ENCODE results near the gene OXT.
A peak's percentile ranks its signal among the peaks of the same experiment; 100 is the strongest.

The OXT gene

GRCh38 chr20:3068986-3069900 is 2.2 kb upstream of the OXT start:
- no peak overlapping the region for H3K9ac ChIP-seq (ENCODE audit: low read depth, low read length, poor library complexity, severe bottlenecking)
- H2AFZ ChIP-seq (ENCODE audit: low read length), result no peak overlapping the region
- peaks cover 8% of the 10 kb centered on the region for H4K20me1 ChIP-seq (ENCODE audit: insufficient read depth, low read length, poor library complexity, severe bottlenecking)
- no peaks in the 10 kb centered on the region for H3K27me3 ChIP-seq (ENCODE audit: insufficient read depth, low read length, poor library complexity, severe bottlenecking)
- H3K79me2 ChIP-seq (ENCODE audit: insufficient read depth, low read length), result peaks cover 16% of the 10 kb centered on the region; the same call in 1 of the 2 replicates
- no peak overlapping the region for H3K4me3 ChIP-seq (ENCODE audit: low read length, poor library complexity, severe bottlenecking)
- H3K9me3 ChIP-seq (ENCODE audit: insufficient read depth, low read depth, low read length), result no peaks in the 10 kb centered on the region
- H3F3A ChIP-seq (ENCODE audit: low read depth), result no peaks in the 10 kb centered on the region
- TF ChIP-seq CTCF (conservative IDR thresholded peaks at IDR 0.05; ENCODE audit: low read length) (peak; percentile 74), EZH2phosphoT487 (IDR thresholded peaks at IDR 0.05; ENCODE audit: borderline replicate concordance) (no peak)
- peaks cover 17% of the 10 kb centered on the region for H3K4me1 ChIP-seq (ENCODE audit: insufficient read depth, low read length, poor library complexity, severe bottlenecking)
- H3K4me2 ChIP-seq (ENCODE audit: low read depth, low read length, poor library complexity, severe bottlenecking), result no peak overlapping the region
- H3K36me3 ChIP-seq (ENCODE audit: insufficient read depth, low read length), result no peaks in the 10 kb centered on the region
- H3K9me2 ChIP-seq (replicated peaks; ENCODE audit: low read depth, low read length), result no peaks in the 10 kb centered on the region

GRCh38 chr20:3070725-3071124 is 695 bp upstream of the OXT start:
- H3K4me1 ChIP-seq (ENCODE audit: insufficient read depth, low read length, poor library complexity, severe bottlenecking), result peaks cover 17% of the 10 kb centered on the region
- H3K36me3 ChIP-seq (ENCODE audit: insufficient read depth, low read length), result no peaks in the 10 kb centered on the region
- no peak overlapping the region for H2AFZ ChIP-seq (ENCODE audit: low read length)
- no peaks in the 10 kb centered on the region for H3F3A ChIP-seq (ENCODE audit: low read depth)
- peak overlapping the region; percentile 89 for H3K4me2 ChIP-seq (ENCODE audit: low read depth, low read length, poor library complexity, severe bottlenecking)
- H3K9ac ChIP-seq (ENCODE audit: low read depth, low read length, poor library complexity, severe bottlenecking), result peak overlapping the region; percentile 84
- no peaks in the 10 kb centered on the region for H3K9me3 ChIP-seq (ENCODE audit: insufficient read depth, low read depth, low read length)
- H4K20me1 ChIP-seq (ENCODE audit: insufficient read depth, low read length, poor library complexity, severe bottlenecking), result peaks cover 8% of the 10 kb centered on the region
- peak overlapping the region; percentile 82 for H3K4me3 ChIP-seq (ENCODE audit: low read length, poor library complexity, severe bottlenecking)
- H3K9me2 ChIP-seq (replicated peaks; ENCODE audit: low read depth, low read length), result no peaks in the 10 kb centered on the region
- TF ChIP-seq EZH2phosphoT487 (IDR thresholded peaks at IDR 0.05; ENCODE audit: borderline replicate concordance) (no peak), CTCF (conservative IDR thresholded peaks at IDR 0.05; ENCODE audit: low read length) (no peak)
- H3K79me2 ChIP-seq (ENCODE audit: insufficient read depth, low read length), result peaks cover 16% of the 10 kb centered on the region; the same call in 1 of the 2 replicates
- H3K27me3 ChIP-seq (ENCODE audit: insufficient read depth, low read length, poor library complexity, severe bottlenecking), result no peaks in the 10 kb centered on the region

- Histone ChIP-seq H3K9me3 (ENCODE audit: insufficient read depth, low read depth, low read length) (no peaks in the 10 kb centered on the region), H3K27me3 (ENCODE audit: insufficient read depth, low read length, poor library complexity, severe bottlenecking) (no peaks in the 10 kb centered on the region), H3K4me2 (ENCODE audit: low read depth, low read length, poor library complexity, severe bottlenecking) (peak overlapping the region; percentile 89), H3K4me1 (ENCODE audit: insufficient read depth, low read length, poor library complexity, severe bottlenecking) (peaks cover 17% of the 10 kb centered on the region), H3K9me2 (replicated peaks; ENCODE audit: low read depth, low read length) (no peaks in the 10 kb centered on the region), H3K79me2 (ENCODE audit: insufficient read depth, low read length) (peaks cover 16% of the 10 kb centered on the region; the same call in 1 of the 2 replicates), H2AFZ (ENCODE audit: low read length) (peak overlapping the region; percentile 94; the same call in 1 of the 2 replicates), H3K9ac (ENCODE audit: low read depth, low read length, poor library complexity, severe bottlenecking) (peak overlapping the region; percentile 84), H3F3A (ENCODE audit: low read depth) (no peaks in the 10 kb centered on the region), H3K36me3 (ENCODE audit: insufficient read depth, low read length) (no peaks in the 10 kb centered on the region), H3K4me3 (ENCODE audit: low read length, poor library complexity, severe bottlenecking) (peak overlapping the region; percentile 82), H4K20me1 (ENCODE audit: insufficient read depth, low read length, poor library complexity, severe bottlenecking) (peaks cover 8% of the 10 kb centered on the region)
- no peak for TF ChIP-seq EZH2phosphoT487 (IDR thresholded peaks at IDR 0.05; ENCODE audit: borderline replicate concordance)
- TF ChIP-seq CTCF (conservative IDR thresholded peaks at IDR 0.05; ENCODE audit: low read length), result no peak
Measured at GRCh38 chr20:3071266-3071609, 182 bp upstream of the OXT start.

Data from Loucy (cell line).